H1 (cell line): ENCODE measurements around the gene PLXND1. TPM values are rescaled to one million over a fixed set of nuclear protein-coding genes. Genes with fewer than 3 reads are reported as not detected.

Experiments
- CTCF ChIA-PET: fragments of 300-600 bp; sonication (Branson Sonifier 250); formaldehyde crosslinking; loops from one replicate; lab custom pipeline; 2021; ENCODE audit not compliant: partially characterized antibody; lab: Charles Lee
- POLR2A ChIA-PET: fragments of 300-600 bp; sonication (Branson Sonifier 250); formaldehyde crosslinking; loops from one replicate; lab custom pipeline; 2021; ENCODE audit warnings: inconsistent platforms; ENCODE audit not compliant: partially characterized antibody; lab: Charles Lee
- DNase-seq, 2 experiments: peaks; one replicate each; pipeline versions ENCODE4 v3.0.0 to v3.0.0-alpha.2; 2010 to 2022; ENCODE audit warnings: low spot score in 2 of 2, low read depth in 1 of 2, mixed read lengths in 1 of 2
- FAIRE-seq: peaks from 2 replicates; lab custom pipeline; 2011; peaks lifted over from hg19 to GRCh38; lab: Jason Lieb, UNC
- H2AFZ ChIP-seq: 2 replicates; pipeline ENCODE4 v1.8.1; 2012; ENCODE audit warnings: low read length, inconsistent platforms
- H2AK5ac ChIP-seq: 2 replicates; pipeline ENCODE4 v1.6.1; 2013; ENCODE audit warnings: low read depth, low read length
- H2BK120ac ChIP-seq: replicated peaks from 2 replicates; pipeline ENCODE3; 2013; ENCODE audit warnings: low read depth, low read length, inconsistent platforms
- H2BK12ac ChIP-seq: 2 replicates; pipeline ENCODE4 v1.6.1; 2013; ENCODE audit warnings: low read depth, low read length
- H2BK15ac ChIP-seq: 2 replicates; pipeline ENCODE4 v1.6.1; 2013; ENCODE audit warnings: low read length
- H2BK20ac ChIP-seq: 2 replicates; pipeline ENCODE4 v1.6.1; 2013; ENCODE audit warnings: low read length
- H2BK5ac ChIP-seq: 2 replicates; pipeline ENCODE4 v1.6.1; 2013; ENCODE audit warnings: low read depth, low read length
- H3K14ac ChIP-seq: 2 replicates; pipeline ENCODE4 v1.6.1; 2013; ENCODE audit warnings: inconsistent platforms; ENCODE audit not compliant: insufficient read length
- H3K18ac ChIP-seq: 2 replicates; pipeline ENCODE4 v1.6.1; 2013; ENCODE audit warnings: low read length; ENCODE audit errors: extremely low read depth
- H3K23ac ChIP-seq: 2 replicates; pipeline ENCODE4 v1.6.1; 2013; ENCODE audit warnings: inconsistent platforms; ENCODE audit not compliant: insufficient read length
- H3K23me2 ChIP-seq: 2 replicates; pipeline ENCODE4 v1.6.1; 2013; ENCODE audit warnings: low read depth, low read length
- H3K27ac ChIP-seq: 2 replicates; pipeline ENCODE4 v1.6.1; 2011; ENCODE audit warnings: low read depth, low read length, inconsistent platforms
- H3K27me3 ChIP-seq, 4 experiments: replicated peaks in 1 of 4; 1 replicate in 1 of 4; 2 replicates in 3 of 4; pipeline versions ENCODE4 v1.6.1 to v1.8.1; 2011 to 2013; ENCODE audit warnings: low read length in 3 of 4, mild to moderate bottlenecking in 3 of 4, inconsistent platforms in 2 of 4, mixed read lengths in 2 of 4, moderate library complexity in 1 of 4; ENCODE audit not compliant: control insufficient read depth in 3 of 4, insufficient read depth in 3 of 4; ENCODE audit errors: extremely low read depth in 1 of 4
- H3K36me3 ChIP-seq, 4 experiments: 2 replicates each; pipeline versions ENCODE4 v1.6.1 to v1.8.1; 2011 to 2013; ENCODE audit warnings: mild to moderate bottlenecking in 4 of 4, low read length in 3 of 4, moderate library complexity in 2 of 4, control low read depth in 1 of 4, inconsistent platforms in 1 of 4; ENCODE audit not compliant: insufficient read depth in 4 of 4, control insufficient read depth in 2 of 4
- H3K4ac ChIP-seq: replicated peaks from 2 replicates; pipeline ENCODE3; 2013; ENCODE audit warnings: low read length, low read depth, mixed read lengths, inconsistent platforms; ENCODE audit not compliant: insufficient read length
- H3K4me1 ChIP-seq, 4 experiments: replicated peaks in 1 of 4; 1 replicate in 1 of 4; 2 replicates in 3 of 4; pipeline versions ENCODE4 v1.6.1 to v1.8.1; 2011 to 2013; ENCODE audit warnings: low read length in 3 of 4, inconsistent platforms in 2 of 4, mixed read lengths in 1 of 4; ENCODE audit not compliant: insufficient read depth in 4 of 4, control insufficient read depth in 3 of 4
- H3K4me2 ChIP-seq, 2 experiments: 2 replicates each; pipeline versions ENCODE4 v1.6.1 to v1.8.1; 2011 to 2013; ENCODE audit warnings: low read depth in 2 of 2, low read length in 2 of 2, control low read depth in 1 of 2, inconsistent platforms in 1 of 2, mild to moderate bottlenecking in 1 of 2; ENCODE audit not compliant: insufficient read depth in 1 of 2
- H3K4me3 ChIP-seq, 4 experiments: fragments of 200-600, 300-600 bp in 1 of 4; sonication (generic), shearing (Covaris generic), sonication (Bioruptor Twin) in 1 of 4; 2 replicates each; pipeline versions ENCODE4 v1.5.1 to v1.8.1; 2011 to 2016; ENCODE audit warnings: low read length in 4 of 4, low read depth in 3 of 4, control low read depth in 2 of 4, inconsistent platforms in 2 of 4, mild to moderate bottlenecking in 2 of 4, mixed read lengths in 1 of 4, moderate library complexity in 1 of 4; ENCODE audit not compliant: insufficient read depth in 2 of 4; ENCODE audit errors: extremely low read depth in 1 of 4
- H3K56ac ChIP-seq: replicated peaks from 2 replicates; pipeline ENCODE3; 2013; ENCODE audit warnings: low read depth, mild to moderate bottlenecking, mixed read lengths, low read length, inconsistent platforms; ENCODE audit not compliant: insufficient read length
- H3K79me1 ChIP-seq: 2 replicates; pipeline ENCODE4 v1.6.1; 2013; ENCODE audit warnings: low read depth, low read length, control low read depth
- H3K79me2 ChIP-seq, 2 experiments: 2 replicates each; pipeline versions ENCODE4 v1.6.1 to v1.8.1; 2012 to 2013; ENCODE audit warnings: low read length in 2 of 2, mild to moderate bottlenecking in 2 of 2, inconsistent platforms in 1 of 2; ENCODE audit not compliant: insufficient read depth in 2 of 2, control insufficient read depth in 1 of 2
- H3K9ac ChIP-seq, 4 experiments: replicated peaks in 1 of 4; 1 replicate in 1 of 4; 2 replicates in 3 of 4; pipeline versions ENCODE4 v1.6.1 to v1.8.1; 2011 to 2013; ENCODE audit warnings: low read depth in 3 of 4, low read length in 3 of 4, control low read depth in 2 of 4, mild to moderate bottlenecking in 2 of 4, moderate library complexity in 2 of 4, inconsistent platforms in 1 of 4; ENCODE audit errors: extremely low read depth in 1 of 4
- H3K9me3 ChIP-seq, 2 experiments: 2 replicates each; pipeline versions ENCODE4 v1.6.1 to v1.8.1; 2012 to 2013; ENCODE audit warnings: mild to moderate bottlenecking in 2 of 2, moderate library complexity in 2 of 2, control low read depth in 1 of 2, inconsistent platforms in 1 of 2, low read depth in 1 of 2, low read length in 1 of 2, mixed read lengths in 1 of 2; ENCODE audit not compliant: insufficient read depth in 2 of 2
- H4K20me1 ChIP-seq, 2 experiments: replicated peaks in 1 of 2; 2 replicates each; pipeline versions ENCODE3 to v1.8.1; 2011 to 2013; ENCODE audit warnings: inconsistent platforms in 2 of 2, low read length in 2 of 2, mild to moderate bottlenecking in 1 of 2; ENCODE audit not compliant: insufficient read depth in 2 of 2, control insufficient read depth in 1 of 2
- H4K5ac ChIP-seq: 2 replicates; pipeline ENCODE4 v1.6.1; 2013; ENCODE audit warnings: low read length, low read depth, mixed read lengths, inconsistent platforms; ENCODE audit not compliant: insufficient read length
- H4K8ac ChIP-seq: 2 replicates; pipeline ENCODE4 v1.8.0; 2013; ENCODE audit warnings: mild to moderate bottlenecking, moderate library complexity, low read length, inconsistent platforms; ENCODE audit not compliant: insufficient read depth; ENCODE audit errors: extremely low read depth
- H4K91ac ChIP-seq: replicated peaks from 2 replicates; pipeline ENCODE3; 2013; ENCODE audit warnings: low read length, mixed read lengths, inconsistent platforms; ENCODE audit not compliant: insufficient read length
- JUN ChIP-seq: IDR thresholded peaks from 2 replicates; pipeline ENCODE4 v1.6.1; 2011; ENCODE audit warnings: low read depth, mild to moderate bottlenecking, improper control_type of control experiment, low read length
- KDM1A ChIP-seq: fragments of 200-600, 300-600 bp; sonication (generic); IDR thresholded peaks from 2 replicates; pipeline ENCODE4 v1.7.1; 2016; ENCODE audit warnings: mild to moderate bottlenecking, low read length, borderline replicate concordance
- WGBS, 2 experiments: shearing (Covaris generic) in 1 of 2; methylation state at CpG; one replicate each; pipeline versions ENCODE4 v1.1.6 to v1.1.7; 2013 to 2015; ENCODE audit warnings: low lambda C conversion rate in 2 of 2, mixed read lengths in 2 of 2, inconsistent platforms in 1 of 2, low coverage in 1 of 2, missing lambda C conversion rate in 1 of 2; ENCODE audit not compliant: insufficient replicate concordance in 2 of 2, insufficient coverage in 1 of 2, insufficient read length in 1 of 2; ENCODE audit errors: extremely low coverage in 1 of 2, missing lambda C conversion rate in 1 of 2; 5-methylcytosine and 5-hydroxymethylcytosine counted together
- polyA plus RNA-seq, 7 experiments: library from polyadenylated mRNA; depleted of rRNA in 3 of 7; stranded (reverse) in 5 of 7; unstranded in 2 of 7; fragments of >200 nt in 5 of 7; fragments of 200-250 nt in 2 of 7; gene quantifications; 1 replicate in 5 of 7; 2 replicates in 1 of 7; 4 replicates in 1 of 7; pipeline versions ENCODE4 v1.2.1 to v1.2.3, GENCODE V29; 2011 to 2013; ENCODE audit warnings: missing spikeins in 2 of 7, mixed read lengths in 2 of 7
- total RNA-seq: library from RNA; stranded (reverse); fragmentation: NEBNext Ultra II Directional; extraction: Animal tissue kit (Norgen Biotek cat#: 25700); gene quantifications from 2 replicates; pipeline ENCODE4 v1.2.1, GENCODE V29; 2021

The PLXND1 gene
- total and polyA plus RNA-seq, 2 of the 8 experiments (the other 6 are each of a cell fraction or from before 2014, with no cell fraction given): 17.7 to 66.4 TPM

- peak overlapping the region; percentile 71; the same call in 1 of the 2 replicates for H2BK5ac ChIP-seq
- CTCF ChIA-PET: interaction anchor here (0.7 to 11.3 kb wide), 3 partner anchors 8 to 69 kb away, joined by 3 to 93 read pairs (median 4); no protein-coding TSS in a partner anchor
- 86% methylated on average over 11 of the region's 11 CpGs; no CpG with 5 or more reads in 1 of the 2 experiments for WGBS, 2 experiments
- H2BK20ac ChIP-seq: 0 out of 2 replicates have a peak overlapping the region, but pooled peaks have one; percentile 0
- POLR2A ChIA-PET: interaction anchor here (0.6 kb wide), 1 partner anchor 361 kb away, joined by 5 read pairs; no protein-coding TSS in a partner anchor
- H3K18ac ChIP-seq: no peak overlapping the region
- TF ChIP-seq KDM1A (peak; percentile 70; the same call in 1 of the 2 replicates), JUN (no peak)
- no peaks in the 10 kb centered on the region for H3K9me3 ChIP-seq
- H3K79me2 ChIP-seq: no peaks in the 10 kb centered on the region
- no peaks in the 10 kb centered on the region; a peak in 1 of 7 replicates for H3K27me3 ChIP-seq
- FAIRE-seq (no peak), DNase-seq (peak in 1 of 2 experiments; percentile 15)
- peaks cover 0 to 12% (median 6%) of the 10 kb centered on the region in 4 experiments; a peak in 4 of 7 replicates for H3K4me1 ChIP-seq
- no peak overlapping the region for H2BK12ac ChIP-seq
- H3K9ac ChIP-seq: no peak overlapping the region
- no peak overlapping the region for H3K23ac ChIP-seq
- no peak overlapping the region for H3K56ac ChIP-seq
- no peak overlapping the region; the same call in 1 of the 2 replicates for H4K8ac ChIP-seq
- H4K5ac ChIP-seq: no peak overlapping the region
- no peak overlapping the region for H2AFZ ChIP-seq
- no peak overlapping the region for H2BK120ac ChIP-seq
- H3K79me1 ChIP-seq: no peaks in the 10 kb centered on the region
- H2BK15ac ChIP-seq: no peak overlapping the region
- no peak overlapping the region for H4K91ac ChIP-seq
- H4K20me1 ChIP-seq: peaks cover 0 to 1% of the 10 kb centered on the region in 2 experiments
- H3K23me2 ChIP-seq: no peaks in the 10 kb centered on the region
- H2AK5ac ChIP-seq: no peak overlapping the region
- no peak overlapping the region for H3K4ac ChIP-seq
- no peak overlapping the region for H3K14ac ChIP-seq
- H3K27ac ChIP-seq: no peak overlapping the region
- no peaks in the 10 kb centered on the region; a peak in 1 of 8 replicates for H3K36me3 ChIP-seq
- no peak overlapping the region for H3K4me3 ChIP-seq
- no peak overlapping the region for H3K4me2 ChIP-seq
Measured at GRCh38 chr3:129558772-129559564, 47.5 kb downstream of the PLXND1 start.
